CD4-positive, alpha-beta T cell (primary cell): Measurements from ENCODE around the gene ZNF536. TPM values are rescaled to one million over a fixed set of nuclear protein-coding genes. Genes with fewer than 3 reads are reported as not detected.

Experiments used
- ATAC-seq: fragments of 200-7000 bp; cut with Tn5 transposase; one replicate; pipeline ENCODE4 v1.10.0; 2022; ENCODE audit warnings: mild to moderate bottlenecking; ENCODE audit not compliant: poor library complexity
- CTCF ChIA-PET: fragments of 350-600 bp; sonication (Branson Sonifier 250); formaldehyde crosslinking; loops from one replicate; lab custom pipeline; 2021; ENCODE audit warnings: antibody characterized with exemption, inconsistent platforms; lab: Charles Lee
- POLR2A ChIA-PET: fragments of 350-600 bp; sonication (Branson Sonifier 250); formaldehyde crosslinking; loops from one replicate; lab custom pipeline; 2021; ENCODE audit warnings: antibody characterized with exemption, inconsistent platforms; lab: Charles Lee
- DNase-seq, 14 experiments: peaks; one replicate each; pipeline ENCODE4 v3.0.0-alpha.2; 2013 to 2020; ENCODE audit warnings: mixed read lengths in 2 of 14
- H3K27ac ChIP-seq, 2 donors: one replicate each; pipeline versions ENCODE4 v1.5.1 to v1.7.0; 2013; ENCODE audit warnings: low read length in 2 of 2, low read depth in 1 of 2, mild to moderate bottlenecking in 1 of 2
- H3K27me3 ChIP-seq, 2 experiments: 1 replicate in 1 of 2; 2 replicates in 1 of 2; pipeline versions ENCODE4 v1.6.1 to v1.7.0; 2013; ENCODE audit warnings: low read length in 2 of 2, control low read depth in 1 of 2, mild to moderate bottlenecking in 1 of 2, moderate library complexity in 1 of 2; ENCODE audit not compliant: insufficient read depth in 2 of 2, control insufficient read depth in 1 of 2
- H3K36me3 ChIP-seq: one replicate; pipeline ENCODE4 v1.6.1; 2013; ENCODE audit warnings: low read length, control low read depth; ENCODE audit not compliant: insufficient read depth
- H3K4me1 ChIP-seq: one replicate; pipeline ENCODE4 v1.6.1; 2013; ENCODE audit warnings: low read length, control low read depth; ENCODE audit not compliant: insufficient read depth
- H3K4me3 ChIP-seq: one replicate; pipeline ENCODE4 v1.5.1; 2013; ENCODE audit warnings: mild to moderate bottlenecking, low read length, moderate library complexity
- H3K9me3 ChIP-seq, 2 experiments: 1 replicate in 1 of 2; 2 replicates in 1 of 2; pipeline versions ENCODE4 v1.6.1 to v1.7.0; 2013; ENCODE audit warnings: low read length in 2 of 2, mild to moderate bottlenecking in 2 of 2, control low read depth in 1 of 2, moderate library complexity in 1 of 2; ENCODE audit not compliant: control insufficient read depth in 1 of 2, insufficient read depth in 1 of 2
- H3K27ac Mint-ChIP-seq: one replicate; pipeline ENCODE4 v1.8.0; 2020; ENCODE audit warnings: mixed read lengths
- H3K27me3 Mint-ChIP-seq: one replicate; pipeline ENCODE4 v1.8.0; 2021; ENCODE audit warnings: mixed read lengths
- H3K36me3 Mint-ChIP-seq: one replicate; pipeline ENCODE4 v1.8.0; 2021; ENCODE audit warnings: low read depth, mixed read lengths
- H3K4me1 Mint-ChIP-seq: one replicate; pipeline ENCODE4 v1.8.0; 2021; ENCODE audit warnings: low read depth, mixed read lengths
- H3K4me3 Mint-ChIP-seq: one replicate; pipeline ENCODE4 v1.8.0; 2020; ENCODE audit warnings: mild to moderate bottlenecking, mixed read lengths
- H3K9me3 Mint-ChIP-seq: one replicate; pipeline ENCODE4 v1.8.0; 2020; ENCODE audit warnings: mixed read lengths
- CTCF ChIP-seq: fragments of 200-600 bp; IDR thresholded peaks from one replicate; pipeline ENCODE4 v1.8.0; 2022; ENCODE audit warnings: antibody characterized with exemption, mild to moderate bottlenecking
- intact Hi-C, 2 experiments: fragments of 100-400 bp; cut with DNase I in 1 of 2; cut with micrococcal nuclease in 1 of 2; formaldehyde crosslinking; loops; one replicate each; pipeline versions ENCODE4 v1.15.1 to v1.9.0; 2023 to 2025; cut with DNase I, micrococcal nuclease
- total RNA-seq, 174 experiments: library from RNA in 2 of 174; stranded (reverse) in 2 of 174; gene quantifications; one replicate each; pipeline ENCODE4 v1.2.3 and lab custom pipeline; 2021 to 2026

The ZNF536 gene
- total RNA-seq, 2 experiments from 2014 or later: not detected

- H3K27ac Mint-ChIP-seq: no peak overlapping the region
- H3K4me3 Mint-ChIP-seq: no peak overlapping the region
- no peak for DNase-seq
- Histone ChIP-seq H3K9me3 (peaks cover 0 to 16% of the 10 kb centered on the region in 2 experiments), H3K36me3 (no peaks in the 10 kb centered on the region), H3K4me1 (no peaks in the 10 kb centered on the region), H3K27ac (no peak overlapping the region), H3K27me3 (peaks cover 0 to 3% of the 10 kb centered on the region in 2 experiments), H3K4me3 (no peak overlapping the region)
- intact Hi-C loops: no loop called here
- H3K27me3 Mint-ChIP-seq: peaks cover 3% of the 10 kb centered on the region
- ChIA-PET POLR2A (no interaction called here), CTCF (no interaction called here)
- H3K4me1 Mint-ChIP-seq: no peaks in the 10 kb centered on the region
- H3K36me3 Mint-ChIP-seq: no peaks in the 10 kb centered on the region
- H3K9me3 Mint-ChIP-seq: no peaks in the 10 kb centered on the region
- no peak for ATAC-seq
- TF ChIP-seq CTCF: no peak
These were observed 180.4 kb downstream of the ZNF536 start for GRCh38 chr19:30552593-30552992.

GRCh38 chr19:30555075-30555790 lies 183.0 kb downstream of the ZNF536 start:
- no peaks in the 10 kb centered on the region for H3K4me1 Mint-ChIP-seq
- ATAC-seq: no peak
- intact Hi-C loops: no loop called here
- H3K27ac ChIP-seq: no peak overlapping the region
- TF ChIP-seq CTCF: no peak
- peaks cover 7% of the 10 kb centered on the region for H3K27me3 Mint-ChIP-seq
- peaks cover 0 to 3% of the 10 kb centered on the region in 2 experiments for H3K27me3 ChIP-seq
- no peaks in the 10 kb centered on the region for H3K4me1 ChIP-seq
- no peaks in the 10 kb centered on the region for H3K36me3 ChIP-seq
- no peak overlapping the region for H3K4me3 ChIP-seq
- no peaks in the 10 kb centered on the region for H3K9me3 ChIP-seq
- ChIA-PET CTCF (no interaction called here), POLR2A (no interaction called here)
- no peak overlapping the region for H3K27ac Mint-ChIP-seq
- no peak for DNase-seq
- H3K4me3 Mint-ChIP-seq: no peak overlapping the region
- H3K36me3 Mint-ChIP-seq: no peaks in the 10 kb centered on the region
- no peaks in the 10 kb centered on the region for H3K9me3 Mint-ChIP-seq

GRCh38 chr19:30555791-30556110 lies 183.6 kb downstream of the ZNF536 start:
- H3K27me3 Mint-ChIP-seq: peaks cover 11% of the 10 kb centered on the region
- ATAC-seq (no peak), DNase-seq (no peak)
- H3K4me1 Mint-ChIP-seq: no peaks in the 10 kb centered on the region
- ChIA-PET POLR2A (no interaction called here), CTCF (no interaction called here)
- no peaks in the 10 kb centered on the region for H3K9me3 Mint-ChIP-seq
- no peak overlapping the region for H3K27ac ChIP-seq
- intact Hi-C loops: no loop called here
- no peak overlapping the region for H3K27ac Mint-ChIP-seq
- no peak overlapping the region for H3K4me3 Mint-ChIP-seq
- TF ChIP-seq CTCF: no peak
- H3K4me3 ChIP-seq: no peak overlapping the region
- peaks cover 0 to 3% of the 10 kb centered on the region in 2 experiments for H3K27me3 ChIP-seq
- no peaks in the 10 kb centered on the region for H3K36me3 ChIP-seq
- no peaks in the 10 kb centered on the region for H3K4me1 ChIP-seq
- H3K9me3 ChIP-seq: no peaks in the 10 kb centered on the region
- no peaks in the 10 kb centered on the region for H3K36me3 Mint-ChIP-seq
